ENCODE measurements around the gene FPR2.
A peak's percentile ranks its signal among the peaks of the same experiment; 100 is the strongest.
"Not testable (repeated sequence)": the region's sequence is repeated elsewhere in the genome, so short reads cannot be mapped to it uniquely, and the experiment has no call there.

FPR2 gene

GRCh38 chr19:51760697-51761356 lies at the start of gene FPR2:
FPR2 (plus strand) TSS chr19:51761180; CDS start chr19:51768659, 7,479 bp downstream.
- DNase-seq = peak; percentile 39

- no peak for DNase-seq
Measured at GRCh38 chr19:51711702-51712101, 49.3 kb upstream of the FPR2 start.

- DNase-seq = peak; percentile 42
Measured at GRCh38 chr19:51712461-51713081, 48.4 kb upstream of the FPR2 start.

- DNase-seq = no peak
Measured at GRCh38 chr19:51713319-51714285, 47.4 kb upstream of the FPR2 start.

- peak; percentile 10 for DNase-seq
Measured at GRCh38 chr19:51714848-51715247, 46.1 kb upstream of the FPR2 start.

- DNase-seq = no peak
Measured at GRCh38 chr19:51715850-51716249, 45.1 kb upstream of the FPR2 start.

GRCh38 chr19:51716925-51717324 lies 44.1 kb upstream of the FPR2 start:
- no peak for DNase-seq

- no peak for DNase-seq
Measured at GRCh38 chr19:51719251-51719988, 41.6 kb upstream of the FPR2 start.

GRCh38 chr19:51721905-51722304 lies 39.1 kb upstream of the FPR2 start:
- DNase-seq = no peak

GRCh38 chr19:51722492-51722891 lies 38.5 kb upstream of the FPR2 start:
- DNase-seq = no peak

GRCh38 chr19:51724543-51724942 lies 36.4 kb upstream of the FPR2 start:
- DNase-seq = no peak

GRCh38 chr19:51726049-51726448 lies 34.9 kb upstream of the FPR2 start:
- DNase-seq = no peak

GRCh38 chr19:51727349-51727880 lies 33.6 kb upstream of the FPR2 start:
- no peak for DNase-seq

- DNase-seq = no peak
Measured at GRCh38 chr19:51729781-51730180, 31.2 kb upstream of the FPR2 start.

- DNase-seq = no peak
Measured at GRCh38 chr19:51733742-51734522, 27.0 kb upstream of the FPR2 start.

GRCh38 chr19:51735759-51736449 lies 25.1 kb upstream of the FPR2 start:
- DNase-seq = peak; percentile 82

- no peak for DNase-seq
Measured at GRCh38 chr19:51737389-51737788, 23.6 kb upstream of the FPR2 start.

GRCh38 chr19:51737924-51738323 lies 23.1 kb upstream of the FPR2 start:
- no peak for DNase-seq

GRCh38 chr19:51738523-51738922 lies 22.5 kb upstream of the FPR2 start:
- not testable (repeated sequence) for DNase-seq

- peak; percentile 37 for DNase-seq
Measured at GRCh38 chr19:51739466-51740213, 21.3 kb upstream of the FPR2 start.

Measured in hematopoietic multipotent progenitor cell treated with erythropoietin and hydrocortisone succinate and interleukin-3 and kit ligand, for 6 days (in vitro differentiated cells).